Endothelial cell of hepatic sinusoid (primary cell): Measurements from ENCODE around the gene CKAP4.

Experiments
- in situ Hi-C: cut with HindIII; loops from 2 replicates; pipeline ENCODE4 v1.10.0; 2017; ENCODE audit warnings: low sequenced_read_pairs

CKAP4 gene

GRCh38 chr12:106245767-106246166, 2.1 kb downstream of the CKAP4 start:
- in situ Hi-C loops = no loop called here

- in situ Hi-C loops = no loop called here
Measured at GRCh38 chr12:106243620-106244019, 4.2 kb downstream of the CKAP4 start.

DNA sequence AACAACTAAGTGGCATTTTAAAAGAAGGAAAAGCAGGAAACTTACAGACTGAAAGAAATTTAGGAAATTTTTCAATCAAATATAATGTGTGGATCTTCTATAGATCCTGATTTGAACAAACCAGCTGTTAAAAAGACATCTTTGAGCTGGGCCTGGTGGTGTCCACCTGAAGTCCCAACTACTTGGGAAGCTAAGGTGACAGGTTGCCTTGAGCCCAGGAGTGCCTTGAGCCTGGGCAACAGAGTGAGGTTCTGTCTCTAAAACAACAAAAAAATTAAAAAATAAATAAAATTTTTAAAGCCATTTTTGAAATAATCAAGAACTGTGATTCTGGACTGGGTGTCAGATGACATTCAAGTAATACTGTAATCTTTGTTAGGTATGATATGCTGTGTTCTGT, 7.0 kb downstream of the CKAP4 start:
- in situ Hi-C loops = no loop called here

DNA sequence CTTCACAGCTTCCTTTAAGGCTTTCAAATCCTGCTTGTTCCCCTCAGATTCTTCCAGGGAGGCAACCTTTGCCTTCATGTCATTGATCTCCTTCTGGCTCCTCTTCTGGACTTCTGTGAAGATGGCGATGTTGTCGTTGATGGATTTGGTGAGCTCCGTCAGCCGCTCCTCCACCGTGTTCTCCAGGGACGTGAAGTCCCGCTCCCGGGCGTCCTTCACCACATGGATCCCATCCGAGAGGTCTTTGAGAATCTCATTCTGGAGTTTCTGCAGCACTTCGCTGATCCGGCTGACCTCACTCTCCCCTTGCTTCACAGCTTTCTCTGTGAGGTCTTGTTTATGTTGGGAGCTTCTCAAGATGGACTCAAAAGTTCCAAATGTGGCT, 7.9 kb downstream of the CKAP4 start:
- in situ Hi-C loops = loop anchor here (5.0 kb wide), 3 partner anchors 32 to 108 kb away; partner anchors contain the start of gene TCP11L2

GRCh38 chr12:106239241-106239950, 8.4 kb downstream of the CKAP4 start:
- in situ Hi-C loops = loop anchor here (5.0 kb wide), 3 partner anchors 33 to 107 kb away; partner anchors contain the start of gene TCP11L2

DNA sequence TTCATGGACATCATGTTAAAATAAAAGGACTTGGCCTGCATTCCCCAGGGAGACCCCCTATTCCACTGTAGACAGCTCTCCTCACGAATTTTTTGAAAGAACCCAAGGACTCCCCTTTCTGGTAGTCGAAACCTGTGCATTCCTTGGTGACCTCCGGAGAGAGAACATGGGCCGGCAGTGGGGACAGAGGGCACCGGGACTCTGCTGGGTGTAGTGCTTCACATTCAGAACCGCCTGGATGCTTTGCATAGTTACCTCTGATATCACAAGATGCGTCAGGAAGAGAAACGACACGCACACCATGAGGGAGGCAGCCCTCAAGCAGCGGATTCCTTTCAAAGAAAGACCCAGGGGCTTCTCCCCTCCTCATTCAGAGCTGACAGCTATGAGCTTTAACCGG, 9.7 kb downstream of the CKAP4 start:
- in situ Hi-C loops = loop anchor here (5.0 kb wide), 3 partner anchors 34 to 106 kb away; partner anchors contain the start of gene TCP11L2

- in situ Hi-C loops = loop anchor here (5.0 kb wide), 3 partner anchors 37 to 103 kb away; partner anchors contain the start of gene TCP11L2
Measured at GRCh38 chr12:106235770-106236169, 12.1 kb downstream of the CKAP4 start.

DNA sequence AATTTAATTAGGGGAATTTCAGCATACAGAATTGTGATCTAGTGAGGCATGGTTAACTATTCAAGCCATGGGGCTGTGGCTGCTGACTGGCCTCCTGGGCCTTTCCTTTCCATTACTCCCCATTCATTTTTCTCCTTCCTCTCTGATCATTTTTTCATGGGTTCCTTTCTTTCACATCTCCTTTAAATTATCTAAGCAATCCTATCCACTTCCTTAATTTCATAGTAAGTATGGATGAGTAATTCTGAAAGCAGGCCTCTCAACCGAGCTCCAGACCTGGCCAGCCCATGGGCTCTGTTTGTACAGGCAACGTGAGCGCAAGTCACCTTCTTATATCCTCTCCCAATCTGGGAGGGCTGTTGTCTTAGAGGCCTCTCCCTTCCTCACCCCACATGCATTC, 13.4 kb downstream of the CKAP4 start:
- in situ Hi-C loops = no loop called here

- in situ Hi-C loops = no loop called here
Measured at GRCh38 chr12:106233011-106233410, 14.8 kb downstream of the CKAP4 start.

DNA sequence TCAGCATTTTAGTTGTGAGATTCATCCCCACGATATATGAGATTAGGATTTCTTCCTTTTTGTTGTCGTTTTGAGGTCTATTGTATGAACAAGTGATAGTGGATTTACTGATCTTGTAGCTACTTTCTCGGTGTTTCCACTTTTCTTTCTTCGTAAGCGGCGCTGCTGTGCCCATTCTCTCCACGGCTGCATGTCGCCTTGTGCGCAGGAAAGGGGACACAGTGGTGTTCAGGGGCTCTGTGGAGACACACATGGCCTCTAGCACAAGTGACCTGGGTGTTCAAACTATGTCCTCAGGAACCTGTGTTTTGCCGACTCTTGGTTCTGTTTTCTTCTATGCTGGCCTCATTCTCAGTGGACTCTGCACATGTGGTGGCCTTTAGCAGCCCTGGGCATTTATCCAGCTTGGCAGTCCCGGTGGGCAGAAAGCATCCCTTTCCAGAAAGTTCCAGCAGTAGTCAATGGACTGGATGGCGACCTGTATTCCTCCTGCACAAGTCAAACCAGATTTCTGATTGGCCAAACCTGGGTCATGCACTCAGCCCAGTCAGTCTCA, 18.7 kb downstream of the CKAP4 start:
- in situ Hi-C loops = no loop called here

- in situ Hi-C loops = no loop called here
Measured at GRCh38 chr12:106228320-106228710, 19.5 kb downstream of the CKAP4 start.

DNA sequence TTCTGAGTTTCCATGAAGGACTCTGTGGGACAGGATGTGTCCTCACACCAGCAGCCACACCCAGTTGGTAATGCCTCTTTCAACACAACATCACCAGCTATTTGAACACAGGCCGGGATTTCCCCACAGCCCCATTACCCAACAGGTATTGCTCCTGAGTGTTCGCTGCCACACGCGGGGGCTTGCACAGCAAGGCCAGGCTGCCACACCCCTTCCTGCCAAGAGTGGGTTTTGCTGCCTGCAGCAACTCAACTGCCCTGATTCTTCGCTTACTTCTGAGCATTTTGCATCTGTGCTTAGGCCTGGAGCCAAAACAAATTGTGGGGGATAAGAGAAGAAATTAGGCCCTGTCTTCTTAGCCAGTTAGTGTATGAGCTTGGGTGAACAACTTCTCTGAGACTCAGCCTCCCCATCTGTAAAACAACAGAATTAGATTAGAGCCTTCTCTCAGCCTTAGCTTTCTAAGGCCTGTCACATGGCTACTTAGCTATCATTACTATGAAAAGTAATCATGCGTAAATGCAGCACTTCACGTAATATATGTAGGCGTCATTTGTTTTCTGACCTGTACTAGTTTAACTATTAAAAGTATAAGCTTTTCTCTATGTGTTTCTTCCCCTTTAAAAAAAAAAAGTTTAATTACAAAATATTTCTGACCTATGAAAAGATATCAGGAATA, 20.0 kb downstream of the CKAP4 start:
- in situ Hi-C loops = no loop called here

DNA sequence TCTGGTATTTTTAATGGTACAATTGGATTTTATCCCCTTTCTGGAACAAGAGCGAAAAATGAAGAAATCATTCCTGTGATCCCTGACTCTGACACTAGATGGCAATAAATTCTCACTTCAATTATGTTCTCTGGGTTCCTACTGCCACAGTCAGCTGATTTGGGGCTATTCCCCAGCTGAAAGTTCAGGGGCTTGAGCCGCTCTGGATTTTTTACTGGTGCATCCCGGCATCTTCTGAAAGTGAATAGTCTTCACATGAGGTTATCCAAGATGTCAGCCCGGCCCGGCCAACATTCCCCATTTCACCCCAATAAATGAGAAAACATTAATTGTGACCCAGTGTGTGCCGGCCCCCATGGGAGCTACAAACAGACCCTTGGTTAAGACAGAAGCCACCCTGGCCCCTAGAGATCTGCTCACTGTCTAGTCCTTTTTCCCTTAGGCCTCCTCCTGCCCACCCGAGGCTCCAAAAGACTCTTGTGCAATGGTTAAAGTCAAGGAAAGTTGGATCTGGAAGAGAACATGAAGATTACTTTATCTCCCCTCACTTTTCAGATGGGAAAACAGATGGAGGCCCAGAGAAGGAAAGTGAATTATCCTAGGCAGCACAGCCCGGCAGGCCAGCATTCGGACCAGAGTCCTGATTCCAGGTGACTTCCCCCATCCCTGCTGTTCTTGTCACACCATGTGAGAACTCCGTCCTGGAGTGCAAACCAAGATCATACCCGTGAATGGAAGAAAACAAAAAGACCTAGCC, 20.8 kb downstream of the CKAP4 start:
- in situ Hi-C loops = no loop called here

DNA sequence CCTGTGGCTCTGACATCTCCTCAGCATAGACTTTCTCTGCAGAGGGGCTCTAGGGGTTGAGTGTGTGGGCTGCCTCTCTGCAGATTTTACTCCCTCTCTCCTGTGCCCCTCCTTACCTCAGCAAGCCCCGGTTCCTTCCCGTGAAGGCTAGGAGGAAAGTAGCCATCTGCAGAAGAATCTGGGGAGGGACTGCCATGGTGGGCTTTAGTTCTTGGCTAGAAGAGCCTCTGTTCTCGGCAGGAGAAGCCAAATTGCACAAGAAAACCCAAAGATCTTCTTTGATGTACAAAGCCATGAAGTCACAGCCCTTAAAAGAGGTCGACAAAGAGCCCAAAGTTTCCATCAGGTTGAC, 23.5 kb downstream of the CKAP4 start:
- in situ Hi-C loops = loop anchor here (5.0 kb wide), 1 partner anchor 37 kb away; no protein-coding TSS in a partner anchor

DNA sequence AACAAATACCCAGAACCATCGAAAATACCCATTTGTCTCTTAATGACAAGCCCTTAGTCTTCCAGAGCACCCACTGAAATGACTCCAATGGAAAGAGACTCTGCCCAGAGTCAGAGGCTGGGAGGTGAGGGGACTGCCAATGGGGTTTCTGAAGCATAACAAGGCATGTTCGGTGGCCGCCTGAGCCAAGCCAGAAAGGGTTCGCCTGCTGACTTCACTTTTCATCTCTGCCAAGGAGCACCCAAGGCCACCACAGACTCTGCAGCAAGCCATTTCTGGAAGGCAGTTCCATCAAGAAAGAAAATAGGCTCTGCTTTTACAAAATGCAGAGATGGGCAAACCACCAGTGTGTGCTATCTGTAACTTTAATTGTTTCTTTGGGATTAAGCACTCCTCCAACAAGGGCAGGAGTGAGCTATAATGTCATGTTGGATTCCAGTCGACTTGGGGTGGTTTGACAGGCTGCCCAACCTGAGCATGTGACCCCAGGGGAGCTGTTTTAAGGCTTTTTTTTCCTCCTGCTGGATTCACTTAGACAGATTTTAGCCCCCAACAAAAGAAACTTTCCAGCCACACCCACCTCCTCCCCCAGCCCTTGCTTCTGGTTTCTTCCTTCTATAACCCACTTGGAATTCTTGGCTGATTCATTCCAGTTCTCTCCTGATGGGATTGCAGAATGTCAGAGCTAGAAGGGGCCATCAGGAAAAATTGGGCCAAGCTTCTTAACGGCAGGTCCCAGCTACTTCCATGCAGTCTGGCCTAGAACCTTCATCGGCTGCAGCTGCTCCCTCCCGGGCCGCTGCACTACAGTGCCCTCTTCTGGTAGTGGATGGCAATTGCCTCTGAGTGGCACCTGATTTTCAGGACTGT, 24.1 kb downstream of the CKAP4 start:
- in situ Hi-C loops = loop anchor here (5.0 kb wide), 1 partner anchor 36 kb away; no protein-coding TSS in a partner anchor

DNA sequence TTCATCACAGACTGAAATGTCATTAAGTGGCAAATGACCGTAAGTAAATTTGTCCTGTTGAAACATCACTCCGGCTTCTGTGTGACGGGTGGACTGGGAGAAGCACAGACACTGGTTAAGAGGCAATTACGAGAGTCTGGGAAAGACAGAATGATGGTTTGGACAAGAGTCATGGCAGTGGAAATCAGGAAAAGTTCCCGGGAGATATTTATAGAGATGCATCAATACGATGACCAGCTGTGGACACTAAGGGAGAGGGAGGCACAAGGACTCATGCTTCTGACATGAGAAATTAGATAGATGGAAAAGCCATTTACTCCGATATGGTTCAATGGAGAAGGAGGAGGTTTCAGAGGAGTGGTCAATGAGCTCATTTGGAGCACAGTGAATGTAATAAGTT, 27.3 kb downstream of the CKAP4 start:
- in situ Hi-C loops = loop anchor here (5.0 kb wide), 1 partner anchor 33 kb away; no protein-coding TSS in a partner anchor

GRCh38 chr12:106219043-106219442, 28.8 kb downstream of the CKAP4 start:
- in situ Hi-C loops = no loop called here

DNA sequence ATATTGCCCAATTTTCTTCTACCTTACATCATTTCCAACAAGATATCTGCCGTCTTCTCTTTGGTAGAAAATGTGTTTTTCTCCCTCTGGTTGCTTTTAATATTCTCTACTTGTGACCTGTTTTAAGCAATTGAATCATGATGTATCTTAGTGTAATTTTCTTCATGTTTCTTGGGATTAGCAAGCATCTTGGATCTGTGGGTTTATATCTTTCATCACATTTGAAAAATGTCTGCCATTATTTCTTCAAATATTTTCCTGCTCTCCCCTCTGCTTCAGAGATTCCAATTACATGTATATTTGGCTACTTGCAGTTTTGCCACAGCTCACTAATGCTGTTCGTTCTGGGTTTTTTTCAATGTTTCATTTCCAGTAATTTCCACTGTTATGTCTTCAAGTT, 30.1 kb downstream of the CKAP4 start:
- in situ Hi-C loops = no loop called here

DNA sequence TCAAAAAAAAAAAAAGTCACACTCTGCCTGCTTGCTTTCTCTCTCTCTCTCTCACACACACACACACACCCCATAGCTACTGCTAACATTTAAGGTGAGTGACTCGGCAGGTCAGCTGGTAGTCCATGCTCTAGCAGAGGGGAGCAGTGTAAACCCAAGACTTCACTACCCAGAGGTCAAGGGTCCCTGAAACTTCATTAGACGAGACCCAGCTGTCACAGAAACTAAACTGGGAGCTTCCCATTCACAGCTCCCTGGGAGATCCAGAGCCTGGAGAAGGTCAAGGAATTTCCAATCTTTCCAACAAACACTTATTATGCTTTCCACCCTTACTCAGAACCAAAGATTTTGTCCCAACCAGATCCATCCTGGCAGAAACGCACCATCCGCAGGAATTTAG, 33.2 kb downstream of the CKAP4 start:
- in situ Hi-C loops = no loop called here

DNA sequence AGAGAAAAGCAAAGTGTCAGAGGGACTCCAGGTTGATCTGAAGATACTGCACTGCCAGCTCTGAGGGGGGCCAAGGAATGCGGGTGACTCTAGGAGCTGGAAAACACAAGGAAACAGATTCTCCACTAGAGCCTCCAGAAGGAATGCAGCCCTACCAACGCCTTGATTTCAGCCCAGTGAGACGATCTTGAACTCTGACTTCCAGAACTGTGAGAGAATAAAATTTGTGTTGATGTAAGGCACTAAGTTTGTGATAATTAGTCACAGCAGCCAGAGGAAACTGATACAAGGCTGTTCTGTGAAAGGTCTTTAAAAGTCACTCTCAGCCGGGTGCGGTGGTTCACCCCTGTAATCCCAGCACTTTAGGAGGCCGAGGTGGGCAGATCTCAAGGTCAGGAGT, 34.2 kb downstream of the CKAP4 start:
- in situ Hi-C loops = no loop called here
